Measurements from ENCODE around the gene NDUFAF2.

Gene NDUFAF2, protein sequence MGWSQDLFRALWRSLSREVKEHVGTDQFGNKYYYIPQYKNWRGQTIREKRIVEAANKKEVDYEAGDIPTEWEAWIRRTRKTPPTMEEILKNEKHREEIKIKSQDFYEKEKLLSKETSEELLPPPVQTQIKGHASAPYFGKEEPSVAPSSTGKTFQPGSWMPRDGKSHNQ

DNA sequence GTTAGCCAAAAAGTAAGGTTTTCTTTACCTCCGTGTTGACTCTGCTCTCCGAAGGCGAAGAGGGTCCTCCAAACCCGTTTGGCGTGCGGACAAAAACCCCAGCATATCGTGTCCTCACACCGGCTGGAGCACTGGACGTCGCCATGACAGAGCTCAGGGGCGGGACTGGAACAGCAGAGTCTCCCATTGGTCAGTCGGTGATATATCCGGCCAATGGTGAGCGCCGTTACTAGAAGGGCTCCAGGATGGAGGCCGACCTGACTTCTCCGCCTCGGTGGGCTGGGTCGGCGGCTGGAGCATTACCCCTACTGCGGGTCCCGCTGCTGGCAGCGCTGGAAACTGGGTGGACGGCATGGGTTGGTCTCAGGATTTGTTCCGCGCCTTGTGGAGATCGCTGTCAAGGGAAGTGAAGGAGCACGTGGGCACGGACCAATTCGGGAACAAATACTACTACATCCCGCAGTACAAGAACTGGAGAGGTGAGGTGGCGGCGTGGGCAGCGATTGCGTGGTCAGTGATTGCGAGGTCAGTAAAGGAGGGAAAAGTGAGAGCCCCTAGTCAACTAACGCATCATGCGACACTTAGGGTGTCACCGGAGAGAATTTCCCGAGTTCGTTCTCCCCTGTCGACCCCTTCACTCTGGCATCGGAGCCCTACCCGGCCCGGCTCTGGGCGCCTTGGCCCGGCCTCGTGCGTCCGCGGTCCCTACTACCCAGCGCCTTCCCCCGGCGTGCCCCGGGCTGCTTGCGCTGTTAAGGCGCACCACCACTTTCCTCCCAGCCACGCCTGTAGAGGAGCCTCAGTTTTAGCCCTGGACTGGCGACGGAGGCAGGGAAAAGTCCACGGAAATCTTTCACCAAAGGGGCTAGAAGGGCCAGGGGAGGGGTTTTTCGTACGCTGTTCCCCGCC, at the start of gene NDUFAF2, which contains the start of gene ERCC8:
TSS of gene NDUFAF2 (plus strand) at position 302 of the 909 bp plus-strand sequence. CDS start at position 353, 51 bp downstream.
TSS of gene ERCC8 (minus strand) at position 167 of the 909 bp plus-strand sequence. CDS start at position 105, 62 bp downstream.
- peak within 1 kb of the TSS; percentile 78 for H3K4me3 ChIP-seq (ENCODE audit: low read depth, low read length)
- peak; percentile 74 for DNase-seq (ENCODE audit: low read depth)

- H3K4me3 ChIP-seq (ENCODE audit: low read depth, low read length) = no peak overlapping the region
- DNase-seq (ENCODE audit: low read depth) = no peak
Measured at GRCh38 chr5:60896991-60897390, 48.0 kb upstream of the NDUFAF2 start.

DNA sequence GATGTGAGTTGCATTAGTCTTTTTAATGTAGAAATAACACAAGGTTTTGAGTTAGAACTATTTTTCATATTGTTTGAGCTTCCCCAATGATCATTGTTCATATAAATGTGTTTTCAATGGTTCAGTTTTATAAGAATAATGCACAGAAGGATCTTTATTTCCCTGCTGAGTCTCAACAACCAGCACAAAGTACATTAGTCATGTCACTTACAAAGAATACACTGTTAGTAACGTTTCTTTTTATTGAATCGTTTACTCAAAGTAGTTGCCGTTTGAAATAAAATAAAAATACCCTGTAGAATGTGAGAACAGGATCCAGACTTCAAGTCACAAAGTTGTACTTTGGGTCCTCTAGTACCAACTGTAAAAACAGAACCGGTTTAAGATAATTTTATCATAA, 41.6 kb upstream of the NDUFAF2 start:
- no peak for DNase-seq (ENCODE audit: low read depth)
- no peak overlapping the region for H3K4me3 ChIP-seq (ENCODE audit: low read depth, low read length)

- no peak for DNase-seq (ENCODE audit: low read depth)
Measured at GRCh38 chr5:60916646-60917045, 28.4 kb upstream of the NDUFAF2 start.

GRCh38 chr5:60918466-60918865, 26.5 kb upstream of the NDUFAF2 start:
- DNase-seq (ENCODE audit: low read depth) = no peak
- no peak overlapping the region for H3K4me3 ChIP-seq (ENCODE audit: low read depth, low read length)

More at GRCh38 chr5:60916646-60917045, 28.4 kb upstream of the NDUFAF2 start:
- H3K4me3 ChIP-seq (ENCODE audit: low read depth, low read length) = no peak overlapping the region

DNA sequence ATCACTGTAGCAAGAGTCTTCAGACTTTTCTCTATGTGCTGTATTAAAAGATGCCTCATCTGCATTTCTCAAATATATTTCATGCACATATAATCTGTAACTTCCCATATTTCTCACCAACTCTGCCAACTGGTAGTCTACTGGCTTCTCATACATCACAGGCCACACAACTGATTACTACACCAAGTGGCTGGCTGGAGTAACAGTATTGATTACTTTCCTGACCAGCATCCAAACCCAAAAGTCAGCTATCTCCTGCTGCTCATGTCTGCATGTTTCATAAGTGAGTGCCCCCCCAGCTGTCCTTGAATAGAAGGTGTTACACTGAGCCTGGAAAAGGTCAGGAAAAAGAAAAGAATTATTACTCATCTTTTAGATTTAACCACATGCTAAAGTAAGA, 17.6 kb upstream of the NDUFAF2 start:
- DNase-seq (ENCODE audit: low read depth) = no peak
- no peak overlapping the region for H3K4me3 ChIP-seq (ENCODE audit: low read depth, low read length)

GRCh38 chr5:60929024-60929423, 16.0 kb upstream of the NDUFAF2 start:
- no peak for DNase-seq (ENCODE audit: low read depth)
- H3K4me3 ChIP-seq (ENCODE audit: low read depth, low read length) = no peak overlapping the region

DNA sequence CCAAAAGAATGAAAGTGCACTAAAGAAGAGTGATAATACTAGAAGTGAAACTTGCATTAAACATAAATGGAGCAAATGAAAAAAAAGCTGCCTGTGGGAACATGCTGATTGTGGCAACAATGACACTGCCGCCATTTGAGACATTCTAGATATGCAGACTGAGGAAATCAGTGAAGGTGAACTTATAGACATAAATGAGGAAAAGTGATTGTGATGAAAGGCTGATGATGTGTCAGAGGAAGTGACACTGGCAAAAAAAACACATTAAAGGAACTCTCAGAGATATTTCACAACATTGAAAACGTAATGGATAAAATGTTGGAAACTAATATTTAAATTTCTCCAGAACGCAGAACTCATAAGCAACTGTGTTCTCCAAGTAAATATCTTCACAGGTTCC, 1.4 kb upstream of the NDUFAF2 start:
- no peak overlapping the region for H3K4me3 ChIP-seq (ENCODE audit: low read depth, low read length)
- DNase-seq (ENCODE audit: low read depth) = no peak

DNA sequence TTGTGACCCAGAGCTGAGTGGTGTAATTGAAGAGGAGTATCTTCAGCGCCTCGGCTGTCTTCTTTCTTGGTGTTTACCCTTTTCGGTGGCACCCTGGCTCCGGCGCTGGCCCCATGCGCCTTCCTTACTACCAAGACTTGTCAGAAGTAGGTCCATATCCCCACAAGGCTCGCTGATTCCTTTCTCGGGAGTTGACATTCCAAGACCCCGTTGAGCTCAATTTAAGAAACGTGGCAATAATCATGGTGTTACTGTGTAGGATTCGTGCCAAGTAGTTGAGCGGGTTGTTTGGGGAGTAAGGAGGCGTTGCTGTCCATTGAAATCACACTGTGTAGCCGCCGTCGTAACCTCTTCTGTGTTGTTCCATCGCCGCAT, 795 bp downstream of the NDUFAF2 start:
- DNase-seq (ENCODE audit: low read depth) = peak; percentile 6

GRCh38 chr5:60948738-60949137, 3.7 kb downstream of the NDUFAF2 start:
- H3K4me3 ChIP-seq (ENCODE audit: low read depth, low read length) = no peak overlapping the region
- DNase-seq (ENCODE audit: low read depth) = no peak

More for the DNA sequence above, 795 bp downstream of the NDUFAF2 start:
- H3K4me3 ChIP-seq (ENCODE audit: low read depth, low read length) = peak overlapping the region; percentile 78

GRCh38 chr5:60955239-60955638, 10.2 kb downstream of the NDUFAF2 start:
- no peak overlapping the region for H3K4me3 ChIP-seq (ENCODE audit: low read depth, low read length)
- no peak for DNase-seq (ENCODE audit: low read depth)

GRCh38 chr5:60958088-60958487, 13.1 kb downstream of the NDUFAF2 start:
- no peak overlapping the region for H3K4me3 ChIP-seq (ENCODE audit: low read depth, low read length)
- no peak for DNase-seq (ENCODE audit: low read depth)

DNA sequence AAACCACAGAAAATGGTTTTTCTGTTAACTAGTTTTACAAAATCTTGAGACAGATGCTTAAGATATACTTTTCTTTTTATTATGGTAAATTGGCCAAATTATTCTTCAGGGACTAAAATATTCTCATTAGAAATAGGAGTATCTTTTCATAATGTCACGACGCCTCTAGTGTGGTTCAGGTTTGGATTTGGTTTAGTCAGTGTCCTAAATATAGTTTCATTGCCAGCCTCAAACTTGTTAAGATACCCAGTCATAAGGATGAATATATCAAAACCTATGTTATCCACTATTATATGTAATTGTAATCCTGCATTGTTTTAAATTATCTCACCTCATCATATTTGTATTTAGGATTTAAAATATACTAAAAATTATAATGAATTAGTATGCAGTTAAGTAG, 13.7 kb downstream of the NDUFAF2 start:
- no peak overlapping the region for H3K4me3 ChIP-seq (ENCODE audit: low read depth, low read length)
- no peak for DNase-seq (ENCODE audit: low read depth)

DNA sequence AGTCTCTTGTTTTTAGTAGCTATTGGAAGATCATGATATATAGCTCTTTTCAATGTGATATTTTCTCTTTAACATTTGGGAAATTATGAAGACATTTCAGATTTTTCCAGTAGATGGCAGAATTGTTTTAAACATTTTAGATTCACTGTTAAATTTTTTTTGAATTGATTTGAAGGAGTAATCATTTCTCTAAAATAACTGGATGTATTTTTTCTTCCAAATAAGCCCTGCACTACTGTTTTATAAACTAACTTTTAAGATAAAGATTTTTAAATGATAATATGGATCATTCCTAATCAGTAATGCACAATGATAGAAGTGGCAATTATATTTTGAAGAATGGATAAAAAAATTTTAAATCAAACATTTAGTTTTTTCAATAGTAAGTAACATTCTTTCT, 14.2 kb downstream of the NDUFAF2 start:
- no peak for DNase-seq (ENCODE audit: low read depth)
- H3K4me3 ChIP-seq (ENCODE audit: low read depth, low read length) = no peak overlapping the region

DNA sequence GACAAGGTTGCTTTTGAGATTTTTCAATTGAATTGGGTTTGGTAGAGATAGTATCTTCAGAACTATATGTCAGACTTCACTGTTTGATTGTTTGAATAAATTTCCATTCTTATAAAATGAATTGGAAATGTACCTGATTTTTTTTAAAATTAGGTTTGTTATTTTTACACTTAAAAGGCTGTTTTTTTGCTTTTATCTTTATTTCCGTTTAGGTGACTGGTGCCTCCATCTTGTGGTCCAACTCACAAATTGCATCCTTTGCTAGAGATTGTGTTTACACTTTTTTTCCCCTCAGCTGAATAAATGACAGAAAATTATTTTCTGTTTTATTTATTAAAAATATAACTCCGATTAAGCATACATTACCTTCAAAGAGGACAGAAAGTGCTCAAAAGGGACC, 15.6 kb downstream of the NDUFAF2 start:
- H3K4me3 ChIP-seq (ENCODE audit: low read depth, low read length) = no peak overlapping the region
- DNase-seq (ENCODE audit: low read depth) = peak; percentile 4

DNA sequence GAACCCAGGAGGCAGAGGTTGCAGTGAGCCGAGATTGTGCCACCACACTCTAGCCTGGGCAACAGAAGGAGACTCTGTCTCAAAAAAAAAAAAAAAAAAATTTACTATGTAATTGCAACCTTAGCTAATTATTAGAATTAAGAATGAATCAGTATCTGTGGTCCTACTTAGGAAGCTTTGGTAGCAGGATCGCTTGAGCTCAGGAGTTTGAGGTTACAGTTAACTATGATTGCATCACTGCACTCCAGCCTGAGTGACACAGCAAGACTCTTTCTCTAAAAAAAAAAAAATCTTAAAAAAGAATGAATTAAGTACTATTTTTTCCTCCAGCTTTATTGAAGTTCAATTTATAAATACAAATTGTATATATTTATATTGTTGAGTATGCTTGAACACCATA, 16.7 kb downstream of the NDUFAF2 start:
- peak; percentile 26 for DNase-seq (ENCODE audit: low read depth)
- no peak overlapping the region for H3K4me3 ChIP-seq (ENCODE audit: low read depth, low read length)

- no peak for DNase-seq (ENCODE audit: low read depth)
- no peak overlapping the region for H3K4me3 ChIP-seq (ENCODE audit: low read depth, low read length)
Measured at GRCh38 chr5:60972231-60972630, 27.2 kb downstream of the NDUFAF2 start.

DNA sequence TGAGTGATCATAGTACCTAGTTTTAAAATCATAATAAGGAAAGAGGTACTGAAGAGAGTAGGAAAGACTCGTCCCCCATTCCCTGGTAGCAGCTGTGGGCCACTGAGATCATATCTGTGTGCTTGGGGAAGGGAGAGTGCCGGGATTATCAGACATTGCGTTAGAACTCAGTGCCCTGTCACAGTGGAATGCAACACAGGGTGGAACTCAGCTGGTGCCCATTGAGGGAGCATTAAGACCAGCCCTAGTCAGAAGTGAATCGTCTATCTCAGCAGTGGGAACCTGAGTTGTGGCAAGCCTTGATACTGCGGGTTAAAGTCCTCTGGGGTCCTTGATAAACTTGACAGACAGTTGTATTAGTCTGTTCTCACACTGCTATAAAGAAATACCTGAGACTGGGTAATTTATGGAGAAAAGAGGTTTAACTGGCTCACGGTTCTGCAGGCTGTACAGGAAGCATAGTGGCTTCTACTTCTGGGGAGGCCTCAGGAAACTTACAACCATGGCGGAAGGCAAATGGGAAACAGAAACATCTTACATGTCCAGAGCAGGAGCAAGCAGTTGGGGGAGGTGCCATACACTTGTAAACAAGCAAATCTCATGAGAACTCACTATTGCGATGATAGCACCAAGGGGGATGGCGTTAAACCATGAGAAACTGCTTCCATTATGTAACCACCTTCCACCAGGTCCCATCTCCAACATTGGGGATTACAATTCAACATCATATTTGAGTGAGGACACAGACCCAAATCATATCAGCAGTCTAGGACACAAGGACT, 33.1 kb downstream of the NDUFAF2 start:
- no peak overlapping the region for H3K4me3 ChIP-seq (ENCODE audit: low read depth, low read length)
- no peak for DNase-seq (ENCODE audit: low read depth)

DNA sequence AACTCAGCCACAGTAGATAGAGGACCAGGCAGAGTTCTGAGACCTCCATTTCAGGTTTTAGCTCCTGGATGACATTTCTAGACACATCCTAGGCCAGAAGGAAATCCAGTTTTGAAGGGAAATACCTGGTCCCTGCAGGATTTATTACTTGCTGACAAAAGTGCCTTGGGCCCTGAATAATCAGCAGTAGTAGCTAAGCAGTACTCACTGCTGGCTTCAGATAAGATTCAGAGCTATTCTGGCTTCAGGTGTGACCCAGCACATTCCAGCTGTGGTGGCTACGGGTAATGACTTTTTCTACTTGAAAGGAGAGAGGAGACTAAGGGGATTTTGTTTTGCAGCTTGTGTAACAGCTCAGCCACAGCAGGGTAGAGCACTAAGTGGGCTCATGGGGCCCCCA, 34.0 kb downstream of the NDUFAF2 start:
- DNase-seq (ENCODE audit: low read depth) = no peak
- no peak overlapping the region for H3K4me3 ChIP-seq (ENCODE audit: low read depth, low read length)

GRCh38 chr5:60980511-60980910, 35.5 kb downstream of the NDUFAF2 start:
- DNase-seq (ENCODE audit: low read depth) = no peak

More at GRCh38 chr5:60980511-60980910, 35.5 kb downstream of the NDUFAF2 start:
- no peak overlapping the region for H3K4me3 ChIP-seq (ENCODE audit: low read depth, low read length)
